GM12801 (cell line): ENCODE measurements around the gene LIMS2.

Source experiments
- TF ChIP-seq, protein P1 (sequence below): IDR thresholded peaks from one replicate; pipeline ENCODE4 v1.5.1; 2011; ENCODE audit warnings: control low read depth; ENCODE audit not compliant: insufficient read length; ENCODE audit errors: extremely low read depth

Gene LIMS2

GRCh38 chr2:127636248-127637235 lies 38.8 kb downstream of the LIMS2 start:
- TF ChIP-seq, protein P1, sequence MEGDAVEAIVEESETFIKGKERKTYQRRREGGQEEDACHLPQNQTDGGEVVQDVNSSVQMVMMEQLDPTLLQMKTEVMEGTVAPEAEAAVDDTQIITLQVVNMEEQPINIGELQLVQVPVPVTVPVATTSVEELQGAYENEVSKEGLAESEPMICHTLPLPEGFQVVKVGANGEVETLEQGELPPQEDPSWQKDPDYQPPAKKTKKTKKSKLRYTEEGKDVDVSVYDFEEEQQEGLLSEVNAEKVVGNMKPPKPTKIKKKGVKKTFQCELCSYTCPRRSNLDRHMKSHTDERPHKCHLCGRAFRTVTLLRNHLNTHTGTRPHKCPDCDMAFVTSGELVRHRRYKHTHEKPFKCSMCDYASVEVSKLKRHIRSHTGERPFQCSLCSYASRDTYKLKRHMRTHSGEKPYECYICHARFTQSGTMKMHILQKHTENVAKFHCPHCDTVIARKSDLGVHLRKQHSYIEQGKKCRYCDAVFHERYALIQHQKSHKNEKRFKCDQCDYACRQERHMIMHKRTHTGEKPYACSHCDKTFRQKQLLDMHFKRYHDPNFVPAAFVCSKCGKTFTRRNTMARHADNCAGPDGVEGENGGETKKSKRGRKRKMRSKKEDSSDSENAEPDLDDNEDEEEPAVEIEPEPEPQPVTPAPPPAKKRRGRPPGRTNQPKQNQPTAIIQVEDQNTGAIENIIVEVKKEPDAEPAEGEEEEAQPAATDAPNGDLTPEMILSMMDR = no peak

GRCh38 chr2:127635380-127636237 lies 39.7 kb downstream of the LIMS2 start:
- TF ChIP-seq, protein P1 = no peak

DNA sequence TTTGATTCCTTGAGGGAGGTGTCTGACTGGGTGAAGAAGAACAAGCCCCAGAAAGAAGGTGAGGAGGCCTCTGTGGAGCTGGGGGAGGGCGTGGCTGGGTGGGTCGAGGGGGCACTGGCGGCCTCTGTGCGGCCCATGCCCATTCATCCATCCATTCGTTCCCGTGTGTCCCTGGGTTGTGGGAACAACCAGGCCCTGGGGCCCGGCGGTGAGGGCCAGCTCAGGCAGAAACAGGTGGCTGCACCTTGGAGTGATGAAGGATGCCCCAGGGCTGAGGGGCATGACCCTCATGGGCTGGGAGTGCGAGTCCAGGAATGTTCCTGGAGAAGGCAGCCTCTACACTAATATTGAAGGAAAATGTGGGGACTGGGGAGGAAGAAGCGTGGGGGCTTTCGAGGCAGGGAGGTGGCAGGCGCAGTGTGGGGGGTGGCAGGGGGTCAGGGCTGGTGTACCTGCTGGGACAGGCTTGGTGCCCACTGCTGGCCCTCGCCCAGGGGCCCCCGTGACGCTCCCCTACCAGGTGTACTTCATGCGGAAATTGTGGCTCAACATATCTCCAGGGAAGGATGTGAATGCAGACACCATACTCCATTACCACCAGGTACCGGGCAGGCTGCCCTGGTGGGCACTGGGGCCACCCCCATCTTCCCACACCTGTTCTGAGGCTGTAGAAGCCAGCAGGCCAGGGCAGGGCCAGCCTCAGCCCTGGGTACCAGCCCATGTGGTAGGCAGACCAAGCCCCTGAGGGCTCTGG lies 40.5 kb downstream of the LIMS2 start:
- TF ChIP-seq, protein P1 = no peak

- TF ChIP-seq, protein P1 = no peak
Observed at GRCh38 chr2:127634066-127634617, 41.2 kb downstream of the LIMS2 start.

- TF ChIP-seq, protein P1 = no peak
Observed at GRCh38 chr2:127633556-127634065, 41.7 kb downstream of the LIMS2 start.

DNA sequence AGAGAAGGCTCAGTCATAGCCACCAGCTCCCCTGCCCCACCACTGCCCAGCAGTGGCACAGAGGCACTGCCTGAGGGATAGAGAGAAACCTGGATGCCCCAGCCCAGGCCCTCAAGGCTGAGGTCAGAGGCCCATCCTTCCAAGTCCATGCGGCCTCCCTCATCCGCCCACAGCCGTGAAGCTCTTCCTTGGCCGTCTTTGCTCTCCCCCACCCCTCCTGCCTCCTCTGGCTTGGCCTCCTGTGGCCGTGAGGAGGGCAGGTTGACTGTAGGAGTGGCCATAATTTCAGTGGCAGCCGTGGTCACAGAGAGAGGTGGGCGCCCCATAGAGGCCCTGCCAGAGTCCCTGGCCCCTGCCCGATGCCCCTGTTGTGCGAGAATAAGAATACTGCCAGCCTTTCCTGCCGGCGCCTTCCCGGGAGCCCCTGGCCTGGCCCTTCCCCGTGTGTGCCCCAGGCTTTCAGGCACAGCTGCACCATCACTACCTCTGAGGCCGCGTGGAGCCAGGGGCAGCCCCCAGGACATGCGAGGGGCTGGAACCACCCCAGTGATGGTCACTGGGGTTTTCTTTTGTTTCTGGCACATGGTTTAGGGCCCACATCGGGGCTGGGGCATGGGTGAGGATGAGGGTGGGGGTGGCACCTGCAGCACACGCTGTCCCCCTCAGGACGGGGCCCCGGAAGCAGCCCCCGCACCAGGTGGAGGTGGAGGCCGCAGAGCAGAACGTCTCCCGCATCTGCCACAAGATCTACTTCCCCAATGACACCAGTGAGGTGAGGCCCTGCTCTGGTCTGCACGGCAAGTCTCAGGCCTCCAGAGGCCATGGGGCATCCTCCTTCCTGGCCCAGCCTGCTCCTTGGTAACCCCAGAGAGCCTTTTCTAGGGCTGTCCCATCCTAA lies 42.5 kb downstream of the LIMS2 start:
- TF ChIP-seq, protein P1 = no peak
